ENCODE data around the gene TUG1.

The TUG1 gene

DNA sequence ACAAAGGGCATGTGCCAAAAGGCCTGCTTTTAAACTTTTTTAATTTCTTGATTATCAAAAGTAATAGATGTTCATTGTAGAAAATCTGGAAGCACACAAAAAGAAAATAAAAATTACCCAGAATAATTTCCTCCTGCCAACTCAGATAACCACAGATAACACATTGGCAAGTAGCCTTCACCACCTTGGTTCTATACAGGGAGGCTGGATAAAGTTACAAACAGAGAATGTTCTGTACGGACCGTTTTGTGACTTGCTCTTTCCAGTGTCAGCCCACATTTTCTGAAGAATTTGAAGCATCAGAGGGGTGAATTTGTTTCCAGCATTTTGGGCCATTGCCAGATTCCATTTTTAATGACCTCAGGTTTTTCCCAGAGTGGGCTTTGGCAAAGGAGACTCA lies 23.5 kb downstream of the TUG1 start:
- DNase-seq = no peak
- in situ Hi-C loops (cut with MboI; ENCODE audit: low pct_unique_long_range_greater_than_20kb, low sequenced_read_pairs) = no loop called here

DNA sequence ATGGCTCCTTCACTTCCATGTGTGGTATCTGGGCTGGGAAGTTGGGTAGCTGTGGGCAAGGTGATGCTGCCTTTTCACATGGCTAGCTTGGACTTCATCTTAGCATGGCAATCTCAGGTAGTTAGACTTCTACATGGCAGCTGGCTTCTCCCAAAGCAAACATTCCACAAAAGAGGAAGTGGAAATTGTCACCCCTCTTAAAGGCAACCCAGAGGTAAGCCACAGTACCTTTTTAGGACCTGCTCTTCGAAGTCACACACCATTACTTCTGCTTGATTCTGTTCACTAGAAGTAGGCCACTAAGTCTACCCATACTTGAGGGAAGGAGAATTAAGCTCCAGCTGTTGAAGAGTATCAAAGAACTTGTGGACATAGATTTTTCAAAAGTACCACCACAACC lies 25.9 kb downstream of the TUG1 start:
- in situ Hi-C loops (cut with MboI; ENCODE audit: low pct_unique_long_range_greater_than_20kb, low sequenced_read_pairs) = no loop called here
- DNase-seq = peak; percentile 24

DNA sequence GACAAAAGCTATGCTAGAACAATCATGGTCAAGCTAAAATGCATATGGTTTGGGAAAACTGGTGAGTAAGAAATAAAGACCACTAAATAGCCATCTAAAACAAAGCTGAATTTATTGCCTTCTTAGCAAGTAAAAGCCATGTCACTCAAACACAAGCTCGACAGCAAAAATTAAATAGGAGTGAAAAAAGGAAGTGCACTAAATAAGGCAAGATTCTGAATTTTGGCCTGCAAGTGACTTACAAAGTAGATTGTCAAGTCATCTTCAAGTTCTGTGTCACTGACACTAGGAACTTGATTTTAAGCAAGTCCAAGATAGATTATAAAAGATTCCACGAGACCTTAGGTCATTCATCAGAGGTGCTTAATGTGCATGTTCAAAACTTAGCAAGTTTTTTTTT lies 27.4 kb downstream of the TUG1 start:
- in situ Hi-C loops (cut with MboI; ENCODE audit: low pct_unique_long_range_greater_than_20kb, low sequenced_read_pairs) = no loop called here
- peak; percentile 33 for DNase-seq

DNA sequence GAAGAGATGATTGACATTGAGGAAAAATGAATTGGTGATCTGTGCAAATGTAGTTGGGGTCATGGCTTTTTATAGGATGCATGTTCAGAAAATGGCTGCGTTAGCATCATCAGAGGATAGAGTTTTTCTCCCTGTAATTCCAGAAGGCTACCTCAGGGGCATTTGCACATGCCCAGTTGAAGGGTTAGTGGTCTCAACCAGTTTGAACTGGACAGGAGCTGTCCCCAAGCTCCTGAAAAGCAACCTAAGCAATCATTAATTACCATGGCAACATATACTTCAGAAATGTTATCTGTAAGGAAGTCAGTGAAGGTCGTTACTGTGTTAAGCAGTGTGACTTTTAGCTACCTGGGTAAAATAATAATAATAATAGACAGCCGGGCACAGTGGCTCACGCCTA lies 29.3 kb downstream of the TUG1 start:
- no peak for DNase-seq
- in situ Hi-C loops (cut with MboI; ENCODE audit: low pct_unique_long_range_greater_than_20kb, low sequenced_read_pairs) = no loop called here

DNA sequence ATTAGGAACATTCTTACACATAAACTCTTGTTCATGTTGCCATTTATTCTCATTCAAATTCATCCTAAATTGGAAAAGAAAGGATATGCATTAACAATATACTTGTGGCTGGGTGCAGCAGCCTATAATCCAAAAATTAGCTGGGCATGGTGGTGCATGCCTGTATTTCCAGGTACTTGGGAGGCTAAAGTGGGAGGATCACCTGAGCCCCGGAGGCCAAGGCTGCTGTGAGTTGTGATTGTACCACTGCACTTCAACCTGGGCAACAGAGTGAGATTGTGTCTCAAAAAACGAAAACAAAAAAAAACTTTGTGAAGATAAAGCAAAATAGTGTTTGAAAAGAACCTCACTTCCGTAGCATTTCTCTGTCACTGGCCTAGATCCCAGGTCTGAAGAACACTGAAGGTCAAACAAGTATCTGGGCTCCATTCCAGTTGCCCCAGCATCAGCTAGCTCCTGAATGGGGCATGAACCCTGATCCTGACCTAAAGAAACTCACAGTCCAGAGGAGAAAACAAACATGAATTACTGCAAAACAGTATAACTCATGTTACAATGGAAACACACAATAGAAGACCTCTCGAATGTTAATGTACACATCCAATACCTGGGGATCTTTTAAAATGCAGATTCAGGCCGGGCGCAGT lies 32.2 kb downstream of the TUG1 start:
- DNase-seq = no peak
- in situ Hi-C loops (cut with MboI; ENCODE audit: low pct_unique_long_range_greater_than_20kb, low sequenced_read_pairs) = no loop called here

DNA sequence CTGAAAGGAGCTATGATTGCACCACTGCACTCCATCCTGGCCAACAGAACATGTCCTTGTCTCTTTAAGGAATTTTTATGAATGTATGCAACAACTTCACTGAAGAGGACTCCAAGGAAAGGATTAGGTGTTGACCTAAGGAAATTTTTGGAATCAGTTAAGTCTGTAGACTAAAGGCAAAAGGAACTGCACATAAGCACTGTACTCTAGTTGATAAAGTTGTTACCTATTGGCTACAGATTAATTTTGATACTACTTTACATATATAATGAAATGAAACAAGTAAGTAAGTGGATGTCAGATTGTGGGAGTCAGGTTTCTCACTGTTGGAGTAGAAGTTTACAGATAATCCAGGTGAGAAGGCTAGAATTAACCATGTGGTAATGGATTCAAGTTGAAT lies 36.5 kb downstream of the TUG1 start:
- no peak for DNase-seq
- in situ Hi-C loops (cut with MboI; ENCODE audit: low pct_unique_long_range_greater_than_20kb, low sequenced_read_pairs) = no loop called here

DNA sequence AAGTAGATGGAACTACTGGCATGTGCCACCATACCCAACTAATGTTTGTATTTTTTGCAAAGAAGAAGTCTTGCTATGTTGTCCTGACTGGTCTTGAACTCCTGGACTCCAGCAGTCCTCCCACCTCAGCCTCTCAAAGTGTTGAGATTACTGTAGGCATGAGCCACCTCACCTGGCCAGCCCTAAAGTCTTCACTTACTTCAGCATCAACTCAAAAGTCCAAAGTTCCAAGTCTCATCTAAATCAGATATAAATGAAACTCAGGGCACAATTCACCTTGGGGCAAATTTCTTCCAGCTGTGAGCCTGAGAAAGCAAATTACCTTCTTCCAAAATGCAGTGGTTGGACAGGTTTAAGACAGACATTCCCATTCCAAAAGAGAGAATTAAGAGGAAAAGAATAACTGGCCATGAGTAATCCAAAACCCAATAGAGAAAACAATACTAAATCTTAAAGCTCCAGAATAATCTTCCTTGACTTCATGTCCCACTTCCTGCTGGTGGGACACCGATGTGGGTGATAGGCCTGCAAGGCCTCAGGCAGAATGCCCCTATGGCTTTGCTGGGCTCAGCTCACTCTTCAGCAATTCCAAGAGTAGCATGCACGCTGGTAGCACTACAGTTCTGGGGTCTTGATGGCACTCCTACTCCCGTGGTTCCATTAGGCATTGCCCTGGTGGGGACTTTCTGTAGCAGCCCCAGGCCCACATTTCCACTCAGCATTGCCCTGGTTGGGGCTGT lies 50.3 kb downstream of the TUG1 start:
- in situ Hi-C loops (cut with MboI; ENCODE audit: low pct_unique_long_range_greater_than_20kb, low sequenced_read_pairs) = no loop called here
- DNase-seq = no peak

DNA sequence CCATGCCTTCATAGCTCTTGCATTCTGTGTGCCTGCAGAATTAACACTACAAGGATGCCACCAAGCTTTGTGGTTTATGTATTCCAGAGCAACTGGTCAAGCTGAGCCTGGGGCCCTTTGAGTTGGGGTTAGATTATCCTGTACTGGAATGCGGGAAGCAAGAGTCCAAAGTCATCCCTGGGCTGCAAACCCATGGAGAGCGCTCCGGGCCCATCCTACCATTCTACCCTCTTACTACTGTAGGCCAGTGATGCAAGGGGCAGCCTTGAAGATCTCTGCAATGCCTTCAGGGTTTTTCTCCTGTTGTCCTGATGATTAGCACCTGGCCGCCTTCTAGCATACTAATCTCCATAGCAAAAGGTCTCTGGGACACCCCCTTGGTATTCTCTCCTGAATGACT lies 51.3 kb downstream of the TUG1 start:
- in situ Hi-C loops (cut with MboI; ENCODE audit: low pct_unique_long_range_greater_than_20kb, low sequenced_read_pairs) = no loop called here
- DNase-seq = no peak

DNA sequence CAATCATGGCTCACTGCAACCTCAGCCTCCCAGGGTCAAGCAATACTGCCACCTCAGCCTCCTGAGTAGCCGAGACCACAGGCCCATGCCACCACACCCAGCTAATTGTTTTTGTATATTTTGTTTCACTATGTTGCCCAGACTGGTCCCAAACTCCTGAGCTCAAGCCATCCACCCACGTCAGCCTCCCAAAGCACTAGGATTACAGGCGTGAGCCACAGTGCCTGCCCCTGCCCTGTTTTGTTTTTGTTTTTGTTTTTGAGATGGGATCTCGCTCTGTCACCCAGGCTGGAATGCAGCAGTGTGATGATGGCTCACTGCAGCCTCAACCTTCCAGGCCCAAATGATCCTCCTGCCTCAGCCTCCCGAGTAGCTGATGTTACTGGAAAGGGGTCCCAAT lies 53.5 kb downstream of the TUG1 start:
- no peak for DNase-seq
- in situ Hi-C loops (cut with MboI; ENCODE audit: low pct_unique_long_range_greater_than_20kb, low sequenced_read_pairs) = no loop called here
